GM23248 (cell line): Measurements from ENCODE around the gene C5orf22. TPM values are rescaled to one million over a fixed set of nuclear protein-coding genes. Genes with fewer than 3 reads are reported as not detected.

ENCODE experiments used
- DNase-seq: peaks from one replicate; pipeline ENCODE4 v3.0.0-alpha.2; 2015
- H2AFZ ChIP-seq: fragments of 200-600 bp; sonication (generic); 2 replicates; pipeline ENCODE4 v1.6.1; 2016; ENCODE audit warnings: antibody characterized with exemption
- H3F3A ChIP-seq: fragments of 200-600 bp; sonication (generic); 2 replicates; pipeline ENCODE4 v1.6.1; 2016; ENCODE audit warnings: mild to moderate bottlenecking, antibody characterized with exemption, mixed run types; ENCODE audit not compliant: insufficient read depth
- H3K27ac ChIP-seq: fragments of 200-600 bp; sonication (generic); 2 replicates; pipeline ENCODE4 v1.5.1; 2016; ENCODE audit warnings: mild to moderate bottlenecking
- H3K27me3 ChIP-seq: fragments of 200-600 bp; sonication (generic); replicated peaks from 2 replicates; pipeline ENCODE4 v1.6.1; 2016; ENCODE audit warnings: mild to moderate bottlenecking; ENCODE audit not compliant: insufficient read depth
- H3K36me3 ChIP-seq: fragments of 200-600 bp; sonication (generic); 2 replicates; pipeline ENCODE4 v1.6.1; 2016; ENCODE audit warnings: low read depth, mild to moderate bottlenecking
- H3K4me1 ChIP-seq: fragments of 200-600 bp; sonication (generic); 2 replicates; pipeline ENCODE4 v1.6.1; 2016; ENCODE audit warnings: mild to moderate bottlenecking; ENCODE audit not compliant: insufficient read depth
- H3K4me2 ChIP-seq: fragments of 200-600 bp; sonication (generic); one replicate; pipeline ENCODE4 v1.6.1; 2016; ENCODE audit warnings: mild to moderate bottlenecking; ENCODE audit not compliant: unreplicated experiment
- H3K4me3 ChIP-seq: fragments of 200-600 bp; sonication (generic); 2 replicates; pipeline ENCODE4 v1.5.1; 2016; ENCODE audit warnings: mild to moderate bottlenecking
- H3K79me2 ChIP-seq: fragments of 200-600 bp; sonication (generic); 2 replicates; pipeline ENCODE4 v1.6.1; 2016; ENCODE audit warnings: mild to moderate bottlenecking; ENCODE audit not compliant: insufficient read depth
- H3K9ac ChIP-seq: fragments of 200-600 bp; sonication (generic); 2 replicates; pipeline ENCODE4 v1.6.1; 2016; ENCODE audit warnings: mild to moderate bottlenecking
- H3K9me2 ChIP-seq: fragments of 200-600 bp; sonication (generic); 2 replicates; pipeline ENCODE4 v1.6.1; 2016; ENCODE audit warnings: mixed run types, mild to moderate bottlenecking, moderate library complexity; ENCODE audit not compliant: insufficient read depth
- H3K9me3 ChIP-seq: fragments of 200-600 bp; sonication (generic); one replicate; pipeline ENCODE4 v1.6.1; 2017; ENCODE audit warnings: low read depth
- H4K20me1 ChIP-seq: fragments of 200-600 bp; sonication (generic); 2 replicates; pipeline ENCODE4 v1.6.0; 2016; ENCODE audit not compliant: insufficient read depth
- EZH2 ChIP-seq: fragments of 200-600 bp; sonication (generic); IDR thresholded peaks from 2 replicates; pipeline ENCODE4 v1.6.1; 2018; ENCODE audit warnings: antibody characterized with exemption, mild to moderate bottlenecking; ENCODE audit not compliant: insufficient read depth, poor library complexity, severe bottlenecking
- EZH2phosphoT487 ChIP-seq: fragments of 200-600 bp; sonication (generic); IDR thresholded peaks from 2 replicates; pipeline ENCODE4 v1.6.1; 2018; ENCODE audit warnings: antibody characterized with exemption, moderate library complexity, mild to moderate bottlenecking, low read depth; ENCODE audit not compliant: insufficient read depth
- WGBS, 2 experiments: methylation state at CpG; one replicate each; pipeline ENCODE4 v1.1.6; 2015 to 2017; ENCODE audit warnings: low lambda C conversion rate in 2 of 2, low coverage in 1 of 2; ENCODE audit errors: missing lambda C conversion rate in 2 of 2; 5-methylcytosine and 5-hydroxymethylcytosine counted together
- in situ Hi-C: fragments of 300-500 bp; cut with MboI; formaldehyde crosslinking; loops from 2 replicates; pipeline ENCODE4 v1.15.0; 2020
- polyA plus RNA-seq: library from polyadenylated mRNA; unstranded; fragments of >200 nt; fragmentation: Nextera tagmentation; extraction: Ambion mirVana; gene quantifications from 2 replicates; pipeline ENCODE4 v1.2.1, GENCODE V29; 2016
- total RNA-seq: library from RNA; depleted of rRNA; stranded (reverse); fragments of >200 nt; shearing (Covaris generic); gene quantifications from 2 replicates; pipeline ENCODE4 v1.2.3, GENCODE V29; 2014

Gene C5orf22
- total and polyA plus RNA-seq, 2 experiments from 2014 or later: 17.1 to 20.4 TPM

- in situ Hi-C loops: loop anchor here (10.0 kb wide), 2 partner anchors 219 to 489 kb away; no protein-coding TSS in a partner anchor
- H3F3A ChIP-seq: 0 out of 2 replicates have a peak, but pooled peaks cover 5% of the 10 kb centered on the region
- H3K9me2 ChIP-seq: no peaks in the 10 kb centered on the region
- no peak overlapping the region for H3K27ac ChIP-seq
- no peak for DNase-seq
- H3K36me3 ChIP-seq: no peaks in the 10 kb centered on the region
- no peak for TF ChIP-seq EZH2
- TF ChIP-seq EZH2phosphoT487: no peak
- peaks cover 12% of the 10 kb centered on the region; the same call in 1 of the 2 replicates for H3K27me3 ChIP-seq
- no peaks in the 10 kb centered on the region for H3K9me3 ChIP-seq
- no peaks in the 10 kb centered on the region for H3K79me2 ChIP-seq
- H3K4me1 ChIP-seq: no peaks in the 10 kb centered on the region
- H3K9ac ChIP-seq: no peak overlapping the region
- no peak overlapping the region for H3K4me3 ChIP-seq
- H3K4me2 ChIP-seq: no peak overlapping the region
- WGBS, 2 experiments: 95% methylated on average over 3 of the region's 3 CpGs
- H4K20me1 ChIP-seq: no peaks in the 10 kb centered on the region
- H2AFZ ChIP-seq: no peak overlapping the region
These were observed 53.2 kb downstream of the C5orf22 start for GRCh38 chr5:31585166-31585894.

- H3K36me3 ChIP-seq: no peaks in the 10 kb centered on the region
- H3K79me2 ChIP-seq: no peaks in the 10 kb centered on the region
- peaks cover 15% of the 10 kb centered on the region; the same call in 1 of the 2 replicates for H3K27me3 ChIP-seq
- no peak overlapping the region for H2AFZ ChIP-seq
- H3K9ac ChIP-seq: no peak overlapping the region
- 0 out of 2 replicates have a peak, but pooled peaks cover 5% of the 10 kb centered on the region for H3F3A ChIP-seq
- no peak overlapping the region for H3K27ac ChIP-seq
- 38 to 43% methylated on average over 2 of the region's 2 CpGs for WGBS, 2 experiments
- H3K4me1 ChIP-seq: no peaks in the 10 kb centered on the region
- TF ChIP-seq EZH2phosphoT487: no peak
- no peak for TF ChIP-seq EZH2
- peak; percentile 20 for DNase-seq
- no peak overlapping the region for H3K4me2 ChIP-seq
- no peaks in the 10 kb centered on the region for H3K9me3 ChIP-seq
- H3K9me2 ChIP-seq: no peaks in the 10 kb centered on the region
- in situ Hi-C loops: loop anchor here (10.0 kb wide), 2 partner anchors 219 to 489 kb away; no protein-coding TSS in a partner anchor
- H4K20me1 ChIP-seq: no peaks in the 10 kb centered on the region
- H3K4me3 ChIP-seq: no peak overlapping the region
These were observed 53.8 kb downstream of the C5orf22 start for GRCh38 chr5:31585895-31586270.

DNA sequence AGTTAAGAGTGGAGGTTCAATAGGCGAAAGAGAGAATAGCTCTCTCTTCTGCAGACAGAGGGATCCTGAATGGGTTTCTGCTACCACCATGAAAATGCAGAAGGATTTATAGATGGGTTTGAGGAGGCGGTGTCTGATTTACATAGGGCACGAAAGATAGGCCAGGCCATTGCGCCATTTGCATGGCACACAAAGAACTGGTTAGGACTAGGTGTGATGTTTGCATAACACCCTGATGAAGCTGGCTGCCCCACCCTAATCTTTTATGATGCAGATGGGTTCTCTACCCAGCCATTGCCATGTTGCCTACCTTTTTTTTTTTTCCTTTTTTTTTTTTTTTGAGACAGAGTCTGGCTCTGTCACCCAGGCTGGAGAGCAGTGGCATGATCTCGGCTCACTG is 55.4 kb downstream of the C5orf22 start:
- H3K9me2 ChIP-seq: no peaks in the 10 kb centered on the region
- no peak overlapping the region for H3K4me3 ChIP-seq
- H3K9ac ChIP-seq: no peak overlapping the region
- no peaks in the 10 kb centered on the region for H3K9me3 ChIP-seq
- H3F3A ChIP-seq: 0 out of 2 replicates have a peak, but pooled peaks cover 5% of the 10 kb centered on the region
- no peak overlapping the region for H2AFZ ChIP-seq
- DNase-seq: no peak
- TF ChIP-seq EZH2phosphoT487: no peak
- H3K4me2 ChIP-seq: no peak overlapping the region
- H3K36me3 ChIP-seq: no peaks in the 10 kb centered on the region
- no peak overlapping the region for H3K27ac ChIP-seq
- peaks cover 7% of the 10 kb centered on the region; the same call in 1 of the 2 replicates for H3K27me3 ChIP-seq
- WGBS, 2 experiments: 87 to 93% methylated on average over 4 to 5 of the region's 5 CpGs
- no peaks in the 10 kb centered on the region for H3K79me2 ChIP-seq
- no peaks in the 10 kb centered on the region for H3K4me1 ChIP-seq
- in situ Hi-C loops: loop anchor here (10.0 kb wide), 2 partner anchors 217 to 487 kb away; no protein-coding TSS in a partner anchor
- H4K20me1 ChIP-seq: no peaks in the 10 kb centered on the region

DNA sequence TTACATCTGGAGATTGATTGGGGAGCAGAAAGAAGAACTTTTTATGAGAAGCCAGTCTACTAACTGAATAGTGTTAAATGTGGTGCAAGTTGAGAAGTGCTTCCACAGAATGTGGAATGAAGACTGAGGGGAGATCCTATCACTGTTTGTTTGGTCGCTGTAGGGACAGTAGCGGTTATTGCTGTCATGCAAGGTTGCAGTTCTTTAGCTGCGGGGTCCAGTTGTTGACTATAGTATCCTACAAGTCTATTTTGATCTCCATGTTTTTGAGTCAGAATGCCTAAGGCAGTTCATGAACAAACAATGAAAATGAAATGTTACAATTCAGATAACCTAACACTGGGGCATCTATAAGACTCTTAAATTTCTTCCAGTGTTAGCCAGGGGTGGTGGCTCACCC is 61.6 kb downstream of the C5orf22 start:
- TF ChIP-seq EZH2: no peak
- no peak for TF ChIP-seq EZH2phosphoT487
- Histone ChIP-seq H3K27ac (no peak overlapping the region), H3K9ac (no peak overlapping the region), H3F3A (no peaks in the 10 kb centered on the region), H3K4me1 (no peaks in the 10 kb centered on the region), H3K4me2 (no peak overlapping the region), H3K27me3 (peaks cover 46% of the 10 kb centered on the region), H3K36me3 (no peaks in the 10 kb centered on the region), H2AFZ (no peak overlapping the region), H3K79me2 (no peaks in the 10 kb centered on the region), H4K20me1 (no peaks in the 10 kb centered on the region), H3K4me3 (no peak overlapping the region), H3K9me2 (no peaks in the 10 kb centered on the region), H3K9me3 (no peaks in the 10 kb centered on the region)
- in situ Hi-C loops: no loop called here
- 48 to 59% methylated on average over 3 of the region's 3 CpGs for WGBS, 2 experiments
- DNase-seq: no peak
